ENCODE measurements around the gene ZNF70.

- TF ChIP-seq CTCF (IDR thresholded peaks at IDR 0.05) (no peak), POLR2AphosphoS5 (IDR thresholded peaks at IDR 0.05) (no peak), POLR2A (IDR thresholded peaks at IDR 0.05) (no peak)
These were observed 38.7 kb upstream of the ZNF70 start for GRCh38 chr22:23789638-23790037.
